GM20431 (cell line): ENCODE measurements around the gene SP110.

Source experiments
- in situ Hi-C: fragments of 300-500 bp; cut with MseI, MboI; formaldehyde crosslinking; loops from one replicate; pipeline ENCODE4 v1.15.0; 2020; ENCODE audit warnings: low sequenced_read_pairs; ENCODE audit not compliant: unreplicated experiment

The SP110 gene

GRCh38 chr2:230226051-230226551 is 6.3 kb upstream of the SP110 start:
- in situ Hi-C loops: no loop called here

- in situ Hi-C loops: no loop called here
Observed at GRCh38 chr2:230225486-230225885, 5.7 kb upstream of the SP110 start, which contains the start of gene SP140. Gene SP140, plus strand, starts transcription at chr2:230225736. Its CDS starts 109 bp downstream, at chr2:230225845.

GRCh38 chr2:230224458-230224857 is 4.7 kb upstream of the SP110 start:
- in situ Hi-C loops: loop anchor here (25.0 kb wide), 1 partner anchor 388 kb away; no protein-coding TSS in a partner anchor

- in situ Hi-C loops: loop anchor here (25.0 kb wide), 1 partner anchor 389 kb away; no protein-coding TSS in a partner anchor
Observed at GRCh38 chr2:230222829-230223228, 3.0 kb upstream of the SP110 start.

GRCh38 chr2:230221493-230221892 is 1.7 kb upstream of the SP110 start:
- in situ Hi-C loops: loop anchor here (25.0 kb wide), 1 partner anchor 391 kb away; no protein-coding TSS in a partner anchor

GRCh38 chr2:230220347-230220969 is 674 bp upstream of the SP110 start:
- in situ Hi-C loops: loop anchor here (25.0 kb wide), 1 partner anchor 392 kb away; no protein-coding TSS in a partner anchor

- in situ Hi-C loops: loop anchor here (25.0 kb wide), 1 partner anchor 394 kb away; no protein-coding TSS in a partner anchor
Observed at GRCh38 chr2:230218421-230218820, 1.4 kb downstream of the SP110 start.

- in situ Hi-C loops: loop anchor here (25.0 kb wide), 1 partner anchor 395 kb away; no protein-coding TSS in a partner anchor
Observed at GRCh38 chr2:230217424-230217823, 2.4 kb downstream of the SP110 start.

- in situ Hi-C loops: loop anchor here (25.0 kb wide), 1 partner anchor 396 kb away; no protein-coding TSS in a partner anchor
Observed at GRCh38 chr2:230216489-230216888, 3.3 kb downstream of the SP110 start.

GRCh38 chr2:230209422-230210051 is 10.2 kb downstream of the SP110 start:
- in situ Hi-C loops: loop anchor here (25.0 kb wide), 1 partner anchor 403 kb away; no protein-coding TSS in a partner anchor

GRCh38 chr2:230208576-230208975 is 11.2 kb downstream of the SP110 start:
- in situ Hi-C loops: loop anchor here (25.0 kb wide), 1 partner anchor 404 kb away; no protein-coding TSS in a partner anchor

- in situ Hi-C loops: loop anchor here (25.0 kb wide), 1 partner anchor 407 kb away; no protein-coding TSS in a partner anchor
Observed at GRCh38 chr2:230205721-230206120, 14.1 kb downstream of the SP110 start.

- in situ Hi-C loops: loop anchor here (25.0 kb wide), 1 partner anchor 407 kb away; no protein-coding TSS in a partner anchor
Observed at GRCh38 chr2:230205034-230205433, 14.8 kb downstream of the SP110 start.

GRCh38 chr2:230203110-230203676 is 16.6 kb downstream of the SP110 start:
- in situ Hi-C loops: loop anchor here (25.0 kb wide), 1 partner anchor 409 kb away; no protein-coding TSS in a partner anchor

GRCh38 chr2:230202430-230203109 is 17.2 kb downstream of the SP110 start:
- in situ Hi-C loops: loop anchor here (25.0 kb wide), 1 partner anchor 410 kb away; no protein-coding TSS in a partner anchor

- in situ Hi-C loops: no loop called here
Observed at GRCh38 chr2:230184727-230185578, 34.8 kb downstream of the SP110 start.

GRCh38 chr2:230181195-230181594 is 38.6 kb downstream of the SP110 start:
- in situ Hi-C loops: no loop called here

GRCh38 chr2:230179907-230180306 is 39.9 kb downstream of the SP110 start:
- in situ Hi-C loops: no loop called here
